HG02759 (cell line): ENCODE measurements around the gene CDHR3.
A peak's percentile ranks its signal among the peaks of the same experiment; 100 is the strongest.
"Not testable (repeated sequence)": the region's sequence is repeated elsewhere in the genome, so short reads cannot be mapped to it uniquely, and the experiment has no call there.

Source experiments
- ATAC-seq: cut with Tn5 transposase; IDR thresholded peaks from one replicate; pipeline ENCODE4 v1.9.1; 2021; ENCODE audit warnings: mild to moderate bottlenecking, moderate library complexity; ENCODE audit not compliant: unreplicated experiment

The CDHR3 gene

GRCh38 chr7:105990727-105991453 lies 27.8 kb downstream of the CDHR3 start:
- ATAC-seq = no peak

- ATAC-seq = no peak
Measured at GRCh38 chr7:105992905-105993304, 29.8 kb downstream of the CDHR3 start.

DNA sequence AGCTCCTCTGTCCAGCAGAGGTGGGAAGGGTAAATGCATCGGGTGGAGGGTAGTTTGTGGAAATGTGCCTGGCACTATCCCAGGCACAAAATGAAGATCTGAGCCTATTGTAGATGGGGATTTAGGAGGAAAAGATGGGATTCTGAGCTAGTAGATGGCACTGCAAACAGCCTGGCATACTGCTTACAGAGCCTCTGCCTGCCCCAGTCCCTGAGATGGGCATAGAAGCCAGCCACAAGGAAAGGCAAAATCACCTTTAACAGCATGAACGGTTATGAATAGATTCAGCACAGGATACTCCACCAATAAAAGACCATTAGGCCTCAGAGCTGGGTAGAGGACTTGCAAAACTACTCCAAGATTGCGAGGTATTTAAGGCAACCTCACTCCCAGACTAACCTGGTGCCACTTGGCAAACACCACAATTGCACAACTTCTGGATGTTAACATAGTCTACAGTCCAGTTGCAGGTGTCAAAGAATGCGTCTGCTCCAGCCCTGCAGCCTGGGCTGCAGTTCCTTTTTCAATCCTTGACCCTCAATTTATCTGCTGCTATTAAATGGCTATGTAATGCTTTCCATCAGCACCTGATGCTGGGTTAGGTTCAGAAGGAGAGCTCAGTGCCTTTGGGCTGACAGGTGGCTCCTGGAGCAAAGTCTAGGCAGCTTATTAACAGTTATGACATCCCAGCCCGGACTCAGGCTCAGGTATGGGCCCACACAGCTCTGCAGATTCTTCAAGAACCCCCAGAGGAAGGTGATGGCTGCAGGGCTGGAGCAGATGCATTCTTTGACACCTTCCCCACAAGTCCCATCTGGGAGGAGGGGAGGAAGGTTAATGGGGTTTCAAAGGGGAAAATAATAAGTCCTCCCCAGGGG lies 34.0 kb downstream of the CDHR3 start:
- ATAC-seq = no peak

- ATAC-seq = no peak
Measured at GRCh38 chr7:105999256-105999655, 36.2 kb downstream of the CDHR3 start.

GRCh38 chr7:106001196-106001595 lies 38.1 kb downstream of the CDHR3 start:
- no peak for ATAC-seq

DNA sequence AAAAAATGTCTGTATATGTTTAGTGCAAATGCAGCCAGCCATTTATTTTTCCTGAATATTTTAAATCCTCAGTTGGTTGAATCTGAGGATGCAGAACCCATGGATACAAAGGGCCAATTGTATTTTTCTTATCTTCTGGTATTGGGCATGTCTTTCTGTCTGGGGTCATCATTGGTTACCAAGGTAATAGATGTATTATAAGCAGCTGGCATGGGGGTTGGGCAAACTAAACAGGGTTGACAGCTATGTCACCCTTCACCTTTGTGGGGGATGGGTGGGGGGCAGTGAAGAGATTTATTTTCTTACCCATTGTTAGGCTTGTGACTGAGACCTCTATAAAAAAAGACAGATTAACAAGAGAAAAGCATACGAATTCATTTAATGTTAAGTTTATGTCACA lies 38.8 kb downstream of the CDHR3 start:
- ATAC-seq = no peak

- no peak for ATAC-seq
Measured at GRCh38 chr7:106003525-106004064, 40.5 kb downstream of the CDHR3 start.

DNA sequence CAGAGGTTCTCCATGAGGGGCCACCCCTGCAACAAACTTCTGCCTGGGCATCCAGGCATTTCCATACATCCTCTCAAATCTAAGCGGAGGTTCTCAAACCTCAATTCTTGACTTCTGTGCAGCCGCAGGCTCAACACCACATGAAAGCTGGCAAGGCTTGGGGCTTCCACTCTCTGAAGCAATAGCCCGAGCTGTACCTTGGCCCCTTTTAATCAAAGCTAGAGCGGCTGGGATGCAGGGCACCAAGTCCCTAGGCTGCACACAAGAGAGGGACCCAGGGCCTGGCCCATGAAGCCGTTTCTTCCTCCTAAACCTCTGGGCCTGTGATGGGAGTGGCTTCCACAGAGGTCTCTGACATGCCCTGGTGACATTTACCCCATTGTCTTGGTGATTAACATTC lies 43.8 kb downstream of the CDHR3 start:
- ATAC-seq = no peak

GRCh38 chr7:106007796-106008195 lies 44.7 kb downstream of the CDHR3 start:
- ATAC-seq = not testable (repeated sequence)

DNA sequence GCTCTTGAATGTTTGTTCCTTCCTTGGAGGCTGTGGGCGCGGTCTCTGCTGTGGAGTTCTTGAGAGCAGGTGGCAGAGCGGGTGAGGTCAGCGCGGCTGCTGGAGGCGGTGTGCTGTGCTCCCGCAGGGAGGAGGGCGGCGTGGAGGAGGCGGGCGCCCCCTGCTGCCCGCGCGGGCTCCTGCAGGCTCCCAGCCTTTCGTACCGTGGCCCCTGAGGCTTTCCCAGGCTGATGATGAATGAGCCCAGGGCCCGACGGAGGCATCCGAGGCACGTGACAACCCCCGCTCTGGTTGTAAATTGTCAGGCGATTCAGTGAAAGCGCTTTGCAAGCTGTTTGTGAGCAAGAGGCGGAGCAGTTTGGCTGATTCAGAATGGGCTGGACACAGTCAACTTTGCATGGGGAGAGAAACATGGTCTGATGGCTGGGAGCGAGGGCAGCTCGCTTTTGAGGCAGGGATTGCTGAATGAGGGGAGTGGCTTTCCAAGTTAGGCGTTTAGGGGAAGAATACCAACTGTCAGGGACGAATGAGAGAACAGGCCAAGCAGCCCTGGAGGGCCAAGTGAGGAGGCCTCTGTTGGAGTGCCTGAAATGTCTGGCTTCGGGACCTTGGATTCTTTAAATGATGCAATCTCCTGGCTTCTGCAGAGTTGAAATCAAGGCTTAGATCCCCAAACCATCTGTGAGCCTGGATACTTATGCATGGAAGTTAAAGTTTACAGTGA lies 46.6 kb downstream of the CDHR3 start:
- ATAC-seq = peak; percentile 92

GRCh38 chr7:106010331-106010730 lies 47.3 kb downstream of the CDHR3 start:
- ATAC-seq = no peak

- ATAC-seq = no peak
Measured at GRCh38 chr7:106010866-106011265, 47.8 kb downstream of the CDHR3 start.

GRCh38 chr7:106012184-106012583 lies 49.1 kb downstream of the CDHR3 start:
- ATAC-seq = no peak

- ATAC-seq = no peak
Measured at GRCh38 chr7:106012935-106013439, 49.9 kb downstream of the CDHR3 start.

GRCh38 chr7:106015381-106016218 lies 52.5 kb downstream of the CDHR3 start:
- ATAC-seq = no peak

DNA sequence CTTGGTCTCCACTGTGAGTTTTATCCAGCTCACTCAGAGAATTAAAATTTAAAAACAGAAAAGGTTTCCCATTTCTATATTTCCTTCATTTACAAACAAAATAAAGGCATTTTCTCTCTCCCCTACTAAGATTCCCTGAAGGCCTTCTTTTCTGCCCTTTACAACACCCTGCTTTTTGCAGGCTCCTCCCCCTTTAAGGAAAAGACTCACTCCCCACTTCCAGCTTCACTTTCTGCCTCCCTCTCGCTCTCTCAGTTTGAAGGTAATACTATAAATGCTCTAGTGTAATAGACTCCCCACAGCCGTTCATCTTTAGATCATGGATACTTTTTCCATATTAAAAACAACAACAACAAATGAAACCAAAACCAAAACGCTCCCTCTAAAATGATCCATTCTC lies 53.3 kb downstream of the CDHR3 start:
- ATAC-seq = no peak

DNA sequence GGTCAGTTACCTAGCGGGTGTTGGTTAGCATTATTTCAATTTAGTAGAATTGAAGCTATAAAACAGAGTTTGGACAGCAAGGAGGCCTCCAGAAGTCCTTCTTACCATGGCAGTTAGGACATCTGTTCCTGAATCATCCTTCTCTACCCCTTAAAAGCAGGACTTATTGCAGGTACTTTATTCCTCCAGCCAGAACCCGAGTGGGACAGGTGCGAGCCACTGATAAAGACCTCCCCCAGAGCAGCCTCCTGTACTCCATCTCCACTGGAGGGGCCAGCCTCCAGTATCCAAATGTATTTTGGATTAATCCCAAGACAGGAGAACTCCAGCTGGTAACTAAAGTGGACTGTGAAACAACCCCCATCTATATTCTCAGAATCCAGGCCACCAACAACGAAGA lies 54.6 kb downstream of the CDHR3 start:
- no peak for ATAC-seq

DNA sequence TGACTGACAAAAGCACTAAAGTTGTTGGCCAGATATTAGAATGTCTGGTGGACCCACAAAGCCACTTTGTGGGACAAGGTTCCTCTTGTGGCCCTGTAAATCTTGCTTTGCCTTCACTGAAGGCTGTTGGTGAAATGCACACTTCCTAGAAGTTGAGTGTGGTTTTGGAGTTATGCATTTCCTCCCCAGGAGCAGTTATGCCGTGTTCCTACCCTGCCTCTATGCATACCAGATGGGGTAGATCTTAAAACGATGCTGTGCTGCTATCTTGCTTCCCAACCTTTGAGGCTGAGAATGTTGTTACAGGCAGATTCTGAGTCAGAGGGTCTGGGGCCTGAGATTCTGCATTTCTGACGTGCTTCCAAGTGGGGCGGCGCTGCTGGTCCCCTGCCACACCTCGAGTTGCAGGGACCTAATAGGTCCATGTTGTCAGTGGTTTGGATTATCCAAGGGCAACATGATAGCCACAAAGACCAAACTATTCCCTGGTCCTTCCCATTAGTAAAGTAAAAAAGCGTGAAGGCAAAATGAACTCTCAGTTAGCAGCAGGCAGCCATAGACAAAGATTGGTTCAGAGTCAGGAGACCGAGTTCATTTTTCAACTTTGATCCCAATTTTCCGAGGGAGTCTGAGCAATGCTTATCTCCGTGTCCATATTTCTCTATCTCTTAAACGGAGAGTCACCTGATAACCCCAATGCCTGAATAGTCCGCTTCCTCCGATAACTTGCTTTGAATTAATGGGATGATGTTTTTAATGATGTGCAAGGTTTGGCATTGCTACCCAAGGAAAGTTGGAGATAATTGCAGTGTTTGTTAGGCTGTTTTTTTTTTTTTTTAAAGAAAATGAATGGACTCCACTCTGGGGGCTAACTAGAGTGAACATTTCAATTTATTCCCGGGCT lies 55.8 kb downstream of the CDHR3 start:
- no peak for ATAC-seq

- ATAC-seq = no peak
Measured at GRCh38 chr7:106019470-106019820, 56.4 kb downstream of the CDHR3 start.
